SK-N-SH treated with all-trans-retinoic acid at 6 μM for 48 hours (cell line): ENCODE measurements around the gene ATG4C.

Experiments
- ATAC-seq: fragments of 200-7000 bp; cut with Tn5 transposase; 3 replicates; pipeline ENCODE4 v1.9.1; 2020; ENCODE audit warnings: mild to moderate bottlenecking, moderate library complexity
- CREB5 ChIP-seq: fragments of 250-450 bp; sonication (Bioruptor Pico); IDR thresholded peaks from 2 replicates; pipeline ENCODE4 v1.5.1; 2020; ENCODE audit warnings: low read depth, mild to moderate bottlenecking, moderate library complexity
- CSRNP3 ChIP-seq: fragments of 250-450 bp; sonication (Bioruptor Pico); IDR thresholded peaks from 2 replicates; pipeline ENCODE4 v1.5.1; 2021; ENCODE audit warnings: mild to moderate bottlenecking, moderate library complexity
- ESRRG ChIP-seq: fragments of 250-450 bp; sonication (Bioruptor Pico); IDR thresholded peaks from 2 replicates; pipeline ENCODE4 v1.6.1; 2021; ENCODE audit warnings: mild to moderate bottlenecking
- GLIS3 ChIP-seq: fragments of 250-450 bp; sonication (Bioruptor Pico); IDR thresholded peaks from 2 replicates; pipeline ENCODE4 v1.5.0; 2020; ENCODE audit warnings: mild to moderate bottlenecking, moderate library complexity
- ISL1 ChIP-seq: fragments of 250-450 bp; sonication (Bioruptor Pico); IDR thresholded peaks from 2 replicates; pipeline ENCODE4 v2.1.2; 2022; ENCODE audit warnings: mild to moderate bottlenecking, moderate library complexity
- OSR1 ChIP-seq: fragments of 250-450 bp; sonication (Bioruptor Pico); IDR thresholded peaks from 2 replicates; pipeline ENCODE4 v1.8.0; 2022; ENCODE audit warnings: moderate library complexity, mild to moderate bottlenecking, inconsistent platforms
- PATZ1 ChIP-seq: fragments of 250-450 bp; sonication (Bioruptor Pico); IDR thresholded peaks from 2 replicates; pipeline ENCODE4 v1.8.0; 2020; ENCODE audit warnings: mild to moderate bottlenecking, moderate library complexity, borderline replicate concordance
- POU6F1 ChIP-seq: fragments of 250-450 bp; sonication (Bioruptor Pico); IDR thresholded peaks from 2 replicates; pipeline ENCODE4 v1.8.0; 2021; ENCODE audit warnings: low read depth, mild to moderate bottlenecking, moderate library complexity, borderline replicate concordance
- PPARA ChIP-seq: fragments of 250-450 bp; sonication (Bioruptor Pico); IDR thresholded peaks from 2 replicates; pipeline ENCODE4 v1.5.0; 2020; ENCODE audit warnings: mild to moderate bottlenecking, borderline replicate concordance
- RARB ChIP-seq: fragments of 250-450 bp; sonication (Bioruptor Pico); IDR thresholded peaks from 2 replicates; pipeline ENCODE4 v1.8.0; 2021; ENCODE audit warnings: mild to moderate bottlenecking, moderate library complexity
- SNAI2 ChIP-seq: fragments of 250-450 bp; sonication (Bioruptor Pico); IDR thresholded peaks from 2 replicates; pipeline ENCODE4 v1.5.0; 2020; ENCODE audit warnings: mild to moderate bottlenecking, moderate library complexity
- TOX ChIP-seq: fragments of 250-450 bp; sonication (Bioruptor Pico); IDR thresholded peaks from 2 replicates; pipeline ENCODE4 v1.8.0; 2021; ENCODE audit warnings: mild to moderate bottlenecking, moderate library complexity, borderline replicate concordance
- TSHZ2 ChIP-seq: fragments of 250-450 bp; sonication (Bioruptor Pico); IDR thresholded peaks from 2 replicates; pipeline ENCODE4 v1.5.0; 2020; ENCODE audit warnings: mild to moderate bottlenecking, moderate library complexity
- ZC3H10 ChIP-seq: fragments of 250-450 bp; sonication (Bioruptor Pico); IDR thresholded peaks from 2 replicates; pipeline ENCODE4 v1.5.1; 2021; ENCODE audit warnings: mild to moderate bottlenecking, moderate library complexity
- ZFP3 ChIP-seq: fragments of 250-450 bp; sonication (Bioruptor Pico); IDR thresholded peaks from 2 replicates; pipeline ENCODE4 v1.5.0; 2020; ENCODE audit warnings: mild to moderate bottlenecking, moderate library complexity
- ZFP30 ChIP-seq: fragments of 450-650 bp; formaldehyde crosslinking; IDR thresholded peaks from 2 replicates; pipeline ENCODE4 v1.5.0; 2022; ENCODE audit warnings: mild to moderate bottlenecking, moderate library complexity
- ZNF565 ChIP-seq: fragments of 450-650 bp; formaldehyde crosslinking; conservative IDR thresholded peaks from 2 replicates; pipeline ENCODE4 v1.5.0; 2020; ENCODE audit warnings: low read depth, mild to moderate bottlenecking, moderate library complexity
- ZNF70 ChIP-seq: fragments of 450-650 bp; formaldehyde crosslinking; IDR thresholded peaks from 2 replicates; pipeline ENCODE4 v1.5.0; 2020; ENCODE audit warnings: mild to moderate bottlenecking, moderate library complexity
- ZNF8 ChIP-seq: fragments of 450-650 bp; formaldehyde crosslinking; IDR thresholded peaks from 2 replicates; pipeline ENCODE4 v1.5.0; 2020; ENCODE audit warnings: mild to moderate bottlenecking, moderate library complexity

ATG4C gene

DNA sequence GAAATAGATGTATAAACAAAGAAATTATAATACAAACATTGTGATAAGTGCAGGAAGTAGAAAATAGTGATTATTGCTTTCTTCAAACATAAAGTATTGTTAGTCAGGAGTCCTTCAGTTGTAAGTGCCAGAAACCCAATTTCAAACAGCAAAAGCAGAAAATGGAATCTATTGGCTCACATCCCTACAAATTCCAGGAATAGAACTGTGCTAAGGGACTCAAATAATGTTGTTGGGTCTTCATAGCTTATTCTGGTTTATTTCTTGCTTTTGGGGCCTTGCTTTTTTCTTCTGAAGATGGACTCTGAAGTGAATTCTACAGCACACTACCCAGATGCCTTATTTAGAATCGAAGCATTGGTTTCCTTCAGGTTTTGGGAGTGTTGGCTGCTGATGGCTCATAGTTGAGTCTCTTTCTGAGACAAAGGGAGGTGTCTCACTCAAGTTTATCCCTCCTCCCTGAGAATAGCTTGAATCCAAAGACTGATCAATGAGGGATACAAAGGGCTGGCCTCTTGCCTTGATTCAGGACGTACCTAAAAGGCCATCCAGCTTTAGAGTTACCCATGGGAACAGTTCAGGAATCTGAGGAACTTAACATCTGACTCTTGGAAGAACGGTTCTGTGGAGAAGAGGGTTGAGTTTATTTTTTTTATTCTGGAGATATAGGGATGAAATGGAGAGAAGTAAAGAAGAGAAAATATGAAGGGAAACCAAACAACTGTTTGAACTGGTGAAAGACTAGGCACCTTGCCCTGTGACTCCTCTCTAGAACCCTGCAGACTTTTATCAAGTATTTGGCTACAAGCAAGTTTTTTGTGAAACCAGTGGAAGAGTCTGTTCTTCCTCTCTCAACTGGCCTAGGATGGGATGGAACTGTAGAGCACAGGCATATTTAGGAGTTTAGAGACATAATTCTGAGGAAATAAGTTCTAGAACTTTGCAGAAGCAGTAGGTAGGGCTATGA lies 39.0 kb upstream of the ATG4C start:
- TF ChIP-seq SNAI2 (CRISPR knock-in tag) = no peak
- no peak for TF ChIP-seq ZC3H10 (CRISPR knock-in tag)
- TF ChIP-seq ESRRG (CRISPR knock-in tag) = no peak
- TF ChIP-seq ZFP30 = no peak
- TF ChIP-seq ZNF70 (CRISPR knock-in tag) = no peak
- TF ChIP-seq POU6F1 = no peak
- TF ChIP-seq PPARA (CRISPR knock-in tag) = no peak
- no peak for TF ChIP-seq TSHZ2 (CRISPR knock-in tag)
- TF ChIP-seq TOX (CRISPR knock-in tag) = no peak
- no peak for TF ChIP-seq CSRNP3
- no peak for TF ChIP-seq OSR1
- no peak for TF ChIP-seq ZNF8 (CRISPR knock-in tag)
- TF ChIP-seq CREB5 (CRISPR knock-in tag) = no peak
- no peak for TF ChIP-seq GLIS3 (CRISPR knock-in tag)
- TF ChIP-seq PATZ1 (CRISPR knock-in tag) = no peak
- no peak for TF ChIP-seq ISL1 (CRISPR knock-in tag)
- no peak for TF ChIP-seq RARB (CRISPR knock-in tag)
- ATAC-seq = no peak

- ATAC-seq = peak; percentile 81
- TF ChIP-seq ZNF565 (no peak), ZFP3 (CRISPR knock-in tag) (no peak), RARB (CRISPR knock-in tag) (no peak), ZNF70 (CRISPR knock-in tag) (no peak), PATZ1 (CRISPR knock-in tag) (no peak)
- TF ChIP-seq, all 23 proteins: peak for 0
Observed at GRCh38 chr1:62746086-62746808, 37.7 kb upstream of the ATG4C start.
